Endothelial cell of umbilical vein (primary cell): ENCODE data around the gene FBH1.

Experiments
- EZH2 ChIP-seq: IDR thresholded peaks from 2 replicates; pipeline ENCODE4 v1.6.1; 2012; ENCODE audit warnings: borderline replicate concordance, low read depth, mild to moderate bottlenecking, moderate library complexity, low read length, inconsistent platforms; ENCODE audit not compliant: severe bottlenecking
- FOS ChIP-seq: IDR thresholded peaks from 2 replicates; pipeline ENCODE4 v1.6.1; 2011; ENCODE audit warnings: mild to moderate bottlenecking, low read length, moderate library complexity, borderline replicate concordance; ENCODE audit not compliant: insufficient read depth
- MYC ChIP-seq: IDR thresholded peaks from one replicate; pipeline ENCODE4 v1.6.1; 2011; ENCODE audit warnings: mild to moderate bottlenecking, low read depth, low read length
- POLR2A ChIP-seq: IDR thresholded peaks from 2 replicates; pipeline ENCODE4 v1.6.1; 2012; ENCODE audit warnings: low read depth, mild to moderate bottlenecking, control low read depth, low read length
- POLR2AphosphoS5 ChIP-seq: IDR thresholded peaks from 2 replicates; pipeline ENCODE4 v1.6.1; 2012; ENCODE audit warnings: low read depth, mild to moderate bottlenecking, control low read depth, low read length, moderate library complexity; ENCODE audit not compliant: insufficient read depth
- TF ChIP-seq, protein P1 (sequence below), 2 donors: IDR thresholded peaks; 1 replicate in 1 of 2; 2 replicates in 1 of 2; pipeline ENCODE4 v1.5.1; 2011; ENCODE audit warnings: low read length in 2 of 2, mild to moderate bottlenecking in 2 of 2, moderate library complexity in 2 of 2, control low read depth in 1 of 2, inconsistent platforms in 1 of 2, low read depth in 1 of 2; ENCODE audit not compliant: insufficient read depth in 1 of 2; ENCODE audit errors: extremely low read depth in 1 of 2
- TF ChIP-seq, protein P2 (sequence below): IDR thresholded peaks from 2 replicates; pipeline ENCODE4 v1.6.1; 2011; ENCODE audit not compliant: insufficient read depth, insufficient read length

DNA sequence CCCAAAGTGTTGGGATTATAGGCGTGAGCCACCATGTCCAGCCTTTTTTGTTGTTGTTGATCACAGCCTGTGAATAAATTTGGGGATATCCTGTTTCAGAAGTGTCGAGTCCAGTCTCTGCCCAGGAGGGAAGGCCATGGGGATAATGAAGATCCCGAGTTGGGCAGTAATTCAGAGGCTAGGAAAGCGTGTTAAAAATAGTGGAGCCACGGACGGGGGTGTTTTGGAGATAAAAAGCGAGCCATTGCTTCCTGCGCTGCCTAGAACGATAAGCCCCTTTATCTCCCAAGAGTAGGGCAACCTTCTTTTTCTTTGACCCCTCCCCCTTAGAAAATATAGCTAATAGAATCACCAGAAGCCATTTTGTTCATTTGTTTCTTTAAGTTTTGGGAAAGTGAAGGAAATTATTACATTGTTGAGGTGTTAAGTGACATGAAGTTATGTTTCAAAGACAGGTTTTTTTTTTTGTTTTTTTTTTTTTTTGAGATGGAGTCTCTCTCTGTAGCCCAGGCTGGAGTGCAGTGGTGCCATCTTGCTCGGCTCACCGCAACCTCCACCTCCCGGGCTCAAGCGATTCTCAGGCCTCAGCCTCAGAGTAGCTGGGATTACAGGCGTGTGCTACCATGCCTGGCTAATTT lies 44.0 kb downstream of the FBH1 start:
- TF ChIP-seq, protein P1, sequence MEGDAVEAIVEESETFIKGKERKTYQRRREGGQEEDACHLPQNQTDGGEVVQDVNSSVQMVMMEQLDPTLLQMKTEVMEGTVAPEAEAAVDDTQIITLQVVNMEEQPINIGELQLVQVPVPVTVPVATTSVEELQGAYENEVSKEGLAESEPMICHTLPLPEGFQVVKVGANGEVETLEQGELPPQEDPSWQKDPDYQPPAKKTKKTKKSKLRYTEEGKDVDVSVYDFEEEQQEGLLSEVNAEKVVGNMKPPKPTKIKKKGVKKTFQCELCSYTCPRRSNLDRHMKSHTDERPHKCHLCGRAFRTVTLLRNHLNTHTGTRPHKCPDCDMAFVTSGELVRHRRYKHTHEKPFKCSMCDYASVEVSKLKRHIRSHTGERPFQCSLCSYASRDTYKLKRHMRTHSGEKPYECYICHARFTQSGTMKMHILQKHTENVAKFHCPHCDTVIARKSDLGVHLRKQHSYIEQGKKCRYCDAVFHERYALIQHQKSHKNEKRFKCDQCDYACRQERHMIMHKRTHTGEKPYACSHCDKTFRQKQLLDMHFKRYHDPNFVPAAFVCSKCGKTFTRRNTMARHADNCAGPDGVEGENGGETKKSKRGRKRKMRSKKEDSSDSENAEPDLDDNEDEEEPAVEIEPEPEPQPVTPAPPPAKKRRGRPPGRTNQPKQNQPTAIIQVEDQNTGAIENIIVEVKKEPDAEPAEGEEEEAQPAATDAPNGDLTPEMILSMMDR (IDR thresholded peaks at IDR 0.05; ENCODE audit: extremely low read depth in 1 of 2, insufficient read depth in 1 of 2, low read depth in 1 of 2, low read length in 2 of 2), result no peak
- TF ChIP-seq POLR2A (no peak), POLR2AphosphoS5 (no peak), EZH2 (no peak), MYC (no peak), FOS (no peak)
- TF ChIP-seq, protein P2, sequence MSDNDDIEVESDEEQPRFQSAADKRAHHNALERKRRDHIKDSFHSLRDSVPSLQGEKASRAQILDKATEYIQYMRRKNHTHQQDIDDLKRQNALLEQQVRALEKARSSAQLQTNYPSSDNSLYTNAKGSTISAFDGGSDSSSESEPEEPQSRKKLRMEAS, result no peak
